ENCODE results near the gene TSHZ1. TPM values are rescaled to one million over a fixed set of nuclear protein-coding genes. Genes with fewer than 3 reads are reported as not detected.
A peak's percentile ranks its signal among the peaks of the same experiment; 100 is the strongest.
"Not testable (repeated sequence)": the region's sequence is repeated elsewhere in the genome, so short reads cannot be mapped to it uniquely, and the experiment has no call there.

The TSHZ1 gene
- polyA plus RNA-seq, 10 donors: 17.7 to 27.1 (median 23.7) TPM

DNA sequence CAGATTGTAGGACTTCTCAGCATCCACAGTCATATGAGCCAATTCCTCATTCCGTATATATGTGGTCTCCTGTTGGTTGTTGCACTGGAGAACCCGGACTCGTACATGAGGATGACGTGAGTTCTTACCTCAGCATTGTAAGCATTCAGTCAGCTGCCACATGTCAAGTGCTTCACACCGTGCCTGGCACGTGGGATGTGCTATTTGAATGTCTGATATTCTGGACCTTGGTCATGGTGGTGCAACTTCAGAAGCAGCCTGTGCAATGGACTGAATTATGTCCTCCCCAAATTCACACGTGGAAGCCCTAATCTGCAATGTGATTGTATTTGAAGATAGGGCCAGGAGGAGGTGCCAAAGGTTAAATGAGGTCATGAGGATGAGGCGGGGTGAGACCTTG is 33.7 kb upstream of the TSHZ1 start:
- DNase-seq: no peak

DNA sequence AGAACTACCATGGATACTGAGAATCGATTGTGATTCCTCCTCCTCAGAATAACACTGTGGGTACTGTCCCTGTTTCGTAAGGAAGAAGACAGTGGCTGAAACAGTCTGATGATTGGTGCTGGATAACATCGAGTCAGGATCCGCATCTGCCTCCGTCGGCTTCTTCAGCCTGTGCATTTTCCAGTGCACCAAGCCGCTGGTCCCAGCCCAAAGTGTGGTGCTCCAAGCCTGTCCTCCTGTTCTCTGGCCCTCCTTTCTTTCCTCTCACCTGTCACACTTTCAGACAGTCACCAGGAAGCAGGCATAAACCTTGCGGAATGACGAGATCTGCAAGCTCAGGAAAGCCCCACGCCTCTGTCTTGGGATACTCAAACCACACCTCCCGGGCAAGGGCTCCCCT is 32.2 kb upstream of the TSHZ1 start:
- DNase-seq: no peak

DNA sequence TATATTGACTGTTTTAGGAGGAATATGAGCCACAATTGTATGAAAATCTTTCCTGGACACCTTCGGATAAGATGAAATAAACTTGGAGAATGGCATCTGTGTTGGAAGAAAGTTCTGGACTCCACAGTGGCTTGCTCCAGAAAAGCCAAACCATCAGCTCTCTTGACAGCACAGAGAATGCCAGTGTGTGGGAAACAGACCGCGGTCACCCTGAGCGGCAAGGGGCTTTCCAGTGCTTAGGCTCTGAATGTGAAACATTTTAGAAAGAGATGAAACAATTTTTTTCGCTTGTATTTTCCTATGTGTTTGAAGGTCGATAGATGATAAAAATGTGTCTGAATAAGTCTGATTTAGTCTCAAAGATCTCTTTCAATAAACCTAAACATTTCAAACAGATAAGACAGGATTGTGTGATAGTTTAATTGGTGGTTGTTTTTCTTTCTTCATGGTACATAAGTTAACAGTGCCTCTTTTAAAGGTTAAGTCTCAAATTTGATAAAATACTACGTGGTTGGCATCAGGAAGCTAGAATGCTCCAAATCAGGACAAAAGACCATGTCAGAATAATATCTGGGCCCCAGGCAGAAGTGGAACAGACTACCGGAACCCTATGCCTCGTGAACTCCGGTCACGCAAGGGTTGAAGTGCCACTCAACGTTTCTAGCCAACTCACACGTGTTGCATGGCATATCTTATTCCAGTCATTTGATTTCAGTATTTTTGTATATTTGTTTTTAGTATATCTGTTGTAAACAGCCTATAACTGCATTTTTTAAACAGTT is 30.6 kb upstream of the TSHZ1 start:
- DNase-seq: no peak

DNA sequence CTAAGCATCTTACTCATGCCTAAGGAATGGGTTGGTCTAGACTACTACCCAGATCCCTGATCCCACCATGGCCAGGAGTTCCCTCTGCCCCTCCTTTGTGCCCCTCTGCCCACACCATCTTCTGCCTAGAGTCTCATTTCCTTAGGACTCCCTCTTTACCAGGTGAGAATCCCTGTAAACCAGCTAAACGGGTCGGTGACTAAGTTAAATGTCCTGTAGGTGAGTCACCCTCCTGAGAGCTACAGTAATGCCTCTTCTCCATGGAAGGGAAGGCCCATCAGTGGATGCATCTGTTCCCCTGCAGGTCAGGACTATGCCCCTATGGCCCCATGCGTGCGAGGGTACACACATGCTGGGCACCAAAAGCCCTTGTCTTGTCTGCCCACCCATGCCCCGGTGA is 27.1 kb upstream of the TSHZ1 start:
- no peak for DNase-seq

DNA sequence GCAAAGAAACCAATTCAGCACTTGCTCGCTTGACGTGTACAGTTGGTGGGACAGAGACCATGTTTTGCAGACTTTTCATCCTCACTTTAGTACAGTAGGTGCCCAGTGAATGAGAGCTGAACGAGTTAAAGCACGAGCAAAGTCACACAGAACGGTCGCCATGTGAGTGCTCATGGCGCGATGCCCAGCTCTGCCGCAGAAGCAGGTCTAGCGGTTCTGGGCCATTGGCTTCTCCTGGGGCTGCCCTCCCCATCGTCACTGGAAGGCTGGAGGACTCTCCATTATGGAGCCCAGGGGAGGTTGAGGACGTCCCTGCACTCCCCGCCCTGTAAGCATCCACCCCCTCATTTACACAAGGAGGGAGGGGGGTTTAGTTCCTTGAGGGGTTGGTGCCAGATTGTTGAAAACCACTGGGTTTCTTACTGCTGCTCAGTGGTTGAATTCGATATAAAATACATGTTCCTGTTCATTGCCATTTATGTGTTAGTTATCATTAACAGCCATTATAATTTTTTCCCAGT is 26.6 kb upstream of the TSHZ1 start:
- no peak for DNase-seq

DNA sequence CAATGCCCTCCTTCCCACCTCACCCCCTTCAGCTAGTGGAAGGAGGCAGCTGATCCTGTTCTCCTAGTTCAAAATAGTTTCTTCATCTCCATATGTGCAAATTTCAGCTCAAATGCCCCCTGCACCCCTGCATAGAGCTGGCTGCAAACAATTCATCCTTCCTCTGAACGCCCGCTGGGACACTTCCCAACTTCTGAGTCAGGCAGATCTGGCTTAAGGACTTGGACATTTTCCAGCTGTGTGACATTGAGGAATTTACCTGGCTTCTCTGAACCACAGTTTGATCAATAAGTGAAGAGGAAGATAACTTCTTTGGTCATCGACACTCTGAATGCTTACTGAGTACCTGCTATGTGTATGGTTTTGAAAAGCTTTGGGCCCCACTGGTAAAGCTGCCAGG is 25.1 kb upstream of the TSHZ1 start:
- DNase-seq: no peak

DNA sequence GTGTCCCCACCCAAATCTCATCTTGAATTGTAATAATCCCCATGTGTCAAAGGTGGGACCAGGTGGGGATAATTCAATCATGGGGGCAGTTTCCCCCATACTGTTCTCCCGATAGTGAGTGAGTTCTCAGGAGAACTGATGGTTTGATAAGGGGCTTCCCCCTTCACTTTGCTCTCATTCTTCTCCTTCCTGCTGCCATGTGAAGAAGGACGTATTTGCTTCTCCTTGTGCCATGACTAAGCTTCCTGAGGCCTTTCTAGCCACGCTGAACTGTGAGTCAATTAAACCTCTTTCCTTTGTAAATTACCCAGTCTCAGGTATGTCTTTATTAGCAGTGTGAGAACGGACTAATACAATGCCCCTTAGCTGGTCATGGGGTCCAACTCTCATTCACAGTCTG is 22.9 kb upstream of the TSHZ1 start:
- DNase-seq: not testable (repeated sequence)

DNA sequence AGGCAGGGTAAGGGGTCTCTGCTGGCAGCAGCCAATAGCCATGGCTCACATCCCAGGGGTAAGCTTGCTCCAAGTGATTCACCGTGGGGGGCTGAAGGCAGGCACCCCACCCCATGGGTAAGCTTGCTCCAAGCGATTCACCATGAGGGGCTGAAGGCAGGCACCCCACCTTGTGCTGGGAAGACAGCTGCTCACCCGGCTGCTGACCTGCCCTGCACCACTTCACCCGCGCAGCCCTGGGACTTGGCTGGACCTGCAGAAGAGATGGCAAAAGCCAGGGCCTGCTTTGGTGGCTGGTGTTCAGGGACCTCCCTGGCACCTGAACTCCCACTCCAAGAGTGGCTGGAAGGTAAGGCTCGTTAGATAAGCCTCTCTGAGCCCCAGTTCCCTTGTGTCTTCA is 20.9 kb upstream of the TSHZ1 start:
- no peak for DNase-seq

DNA sequence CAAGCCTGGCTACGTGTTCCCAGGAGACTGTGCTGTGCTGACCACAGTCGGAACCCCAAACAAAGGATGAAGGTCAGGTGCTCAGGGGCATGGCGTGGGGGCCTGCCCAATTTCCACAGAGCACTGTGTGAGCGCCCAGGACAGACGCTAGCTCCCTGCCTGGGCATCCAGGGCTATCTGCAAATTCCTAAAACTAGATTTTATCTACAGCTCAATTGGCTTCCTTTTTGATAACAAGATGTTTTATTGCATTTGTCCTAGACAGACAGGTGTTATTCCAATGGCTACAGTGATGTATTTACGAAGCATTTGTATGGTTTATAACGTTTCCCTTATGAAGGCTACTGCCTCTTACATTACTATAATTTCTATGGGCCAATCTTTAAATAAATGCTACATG is 17.7 kb upstream of the TSHZ1 start:
- DNase-seq: no peak

DNA sequence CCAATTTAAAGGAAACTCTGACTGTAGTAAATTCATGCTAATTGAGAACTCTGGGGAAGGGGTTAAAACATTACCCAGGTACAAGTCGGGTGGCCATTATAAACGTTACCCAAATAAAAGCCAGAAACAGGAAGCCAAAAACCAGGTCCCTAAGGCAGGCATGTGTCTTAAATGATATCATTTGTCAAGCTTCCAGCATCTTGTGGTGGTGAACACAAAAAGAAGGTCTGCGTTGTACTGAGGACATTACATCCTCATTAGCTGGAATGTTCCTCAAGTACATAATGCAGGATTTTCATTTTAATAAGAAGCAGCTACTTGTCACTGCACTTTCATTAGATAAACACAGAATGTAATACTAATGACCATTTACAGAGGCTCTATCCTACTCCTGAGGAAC is 12.6 kb upstream of the TSHZ1 start:
- DNase-seq: peak in 1 of 3 donors; percentile 67

DNA sequence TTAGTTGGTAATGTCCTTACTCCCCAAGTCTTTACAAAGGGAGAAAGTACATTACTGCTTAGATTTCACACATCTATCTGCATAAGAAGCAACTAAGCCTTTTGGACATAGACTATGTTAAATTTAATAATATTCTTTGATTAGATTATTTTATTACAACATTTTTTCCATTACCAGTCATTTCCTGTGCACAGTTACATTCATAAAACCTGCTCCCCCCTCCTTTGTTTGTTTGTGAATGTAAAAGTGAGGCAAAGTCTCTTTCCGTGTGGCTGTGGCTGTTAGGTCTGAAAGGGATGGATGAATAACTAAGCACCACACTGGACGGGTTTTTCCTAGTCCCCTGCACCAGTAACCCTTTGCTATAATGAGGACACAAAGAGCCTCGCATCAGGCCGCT is 11.3 kb upstream of the TSHZ1 start:
- peak in 1 of 3 donors; percentile 43 for DNase-seq

DNA sequence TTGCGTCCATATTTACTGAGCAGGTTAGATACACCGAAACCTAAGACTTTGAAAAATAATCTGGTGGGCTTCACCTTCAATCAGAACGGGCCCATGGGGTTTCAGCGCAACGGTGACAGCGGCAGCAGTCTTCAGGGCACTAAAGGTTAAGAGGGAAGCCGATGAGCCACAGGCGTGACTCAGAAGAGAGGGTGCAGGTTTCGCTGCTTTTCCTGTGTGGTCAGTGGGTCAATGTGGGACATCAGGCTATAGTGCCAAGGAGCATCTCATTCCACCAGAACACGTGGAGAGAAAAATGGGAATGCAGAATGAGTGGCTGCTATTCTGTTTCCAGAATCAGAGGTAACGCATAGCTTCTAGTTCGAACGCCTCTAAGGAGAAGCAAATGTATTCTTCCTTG is 10.5 kb upstream of the TSHZ1 start:
- no peak for DNase-seq

DNA sequence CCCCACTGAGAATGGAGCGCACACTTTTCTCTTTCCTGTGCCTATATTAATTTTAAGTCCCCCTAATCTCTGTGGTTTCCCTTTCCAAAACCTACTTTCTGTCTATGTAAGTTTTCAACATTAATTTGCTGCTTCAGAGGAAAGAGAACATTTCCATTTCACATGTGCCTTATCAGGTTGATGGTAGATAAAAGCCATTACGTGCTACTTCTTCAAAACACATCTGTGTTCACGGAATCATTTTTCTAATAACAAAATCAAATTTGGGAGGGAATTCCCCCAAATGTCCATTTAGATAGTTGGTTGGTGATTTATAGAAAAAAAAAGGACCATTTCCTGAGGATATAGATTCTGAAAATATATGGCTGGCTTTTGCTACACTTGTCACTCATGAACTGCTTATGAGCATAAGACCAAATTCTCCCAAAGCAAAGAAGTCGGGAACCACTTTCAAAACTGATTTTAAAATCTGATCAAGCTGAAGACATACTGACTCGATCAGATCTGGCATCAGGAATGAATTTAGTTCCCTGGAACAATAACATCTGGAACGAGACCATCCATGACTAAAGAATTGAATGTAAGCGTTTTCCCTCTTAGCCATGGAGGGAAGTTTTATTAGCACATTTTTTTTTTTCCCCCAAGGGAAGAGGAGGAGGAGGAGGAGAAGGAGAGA is 9.9 kb upstream of the TSHZ1 start:
- DNase-seq: peak in 1 of 3 donors; percentile 83

DNA sequence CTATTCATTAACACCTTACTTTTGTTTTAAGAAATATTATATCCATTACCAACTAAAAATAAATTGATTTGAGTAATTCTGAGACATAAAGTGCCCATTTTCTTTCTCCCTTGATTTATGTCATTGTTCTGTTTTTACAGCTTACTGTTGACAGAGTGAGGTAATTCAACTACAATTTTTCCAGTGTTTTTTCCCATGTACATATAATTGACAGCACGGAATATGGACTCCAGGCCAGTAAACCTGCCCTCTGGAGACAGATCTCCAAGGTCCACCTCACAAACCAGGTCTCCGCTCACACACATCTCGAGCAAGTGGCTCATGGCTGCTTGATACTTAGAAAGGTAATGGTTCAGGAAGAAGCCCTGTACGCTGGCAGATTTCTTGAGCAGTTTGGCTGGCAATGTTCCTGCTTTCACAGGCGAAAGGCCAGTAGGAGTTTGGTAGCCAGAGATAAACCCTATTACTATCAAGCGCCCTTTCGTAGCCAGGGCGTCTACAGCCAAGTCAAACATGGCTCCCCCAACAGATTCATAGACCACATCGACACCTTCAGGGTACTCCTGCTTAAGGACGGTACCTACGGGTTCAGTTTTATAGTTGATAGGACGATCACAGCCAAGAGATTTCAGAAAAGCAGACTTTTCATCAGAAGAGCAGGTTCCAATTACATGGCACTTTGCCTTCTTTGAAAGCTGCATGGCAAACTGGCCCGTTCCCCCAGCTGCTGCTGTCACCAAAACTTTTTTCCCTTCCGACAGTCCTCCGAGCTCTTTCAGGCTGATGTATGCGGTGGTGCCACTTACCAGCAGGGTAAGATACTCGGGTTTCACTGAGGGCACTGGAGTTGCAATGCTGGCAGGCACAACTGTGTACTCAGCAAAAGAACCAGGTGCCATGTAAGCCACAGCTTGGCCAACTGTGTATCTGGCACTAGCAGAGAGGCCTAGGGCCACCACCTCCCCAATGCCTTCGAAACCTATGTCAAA is 9.0 kb upstream of the TSHZ1 start:
- DNase-seq: peak in 2 of 3 donors; percentile 69 to 80

DNA sequence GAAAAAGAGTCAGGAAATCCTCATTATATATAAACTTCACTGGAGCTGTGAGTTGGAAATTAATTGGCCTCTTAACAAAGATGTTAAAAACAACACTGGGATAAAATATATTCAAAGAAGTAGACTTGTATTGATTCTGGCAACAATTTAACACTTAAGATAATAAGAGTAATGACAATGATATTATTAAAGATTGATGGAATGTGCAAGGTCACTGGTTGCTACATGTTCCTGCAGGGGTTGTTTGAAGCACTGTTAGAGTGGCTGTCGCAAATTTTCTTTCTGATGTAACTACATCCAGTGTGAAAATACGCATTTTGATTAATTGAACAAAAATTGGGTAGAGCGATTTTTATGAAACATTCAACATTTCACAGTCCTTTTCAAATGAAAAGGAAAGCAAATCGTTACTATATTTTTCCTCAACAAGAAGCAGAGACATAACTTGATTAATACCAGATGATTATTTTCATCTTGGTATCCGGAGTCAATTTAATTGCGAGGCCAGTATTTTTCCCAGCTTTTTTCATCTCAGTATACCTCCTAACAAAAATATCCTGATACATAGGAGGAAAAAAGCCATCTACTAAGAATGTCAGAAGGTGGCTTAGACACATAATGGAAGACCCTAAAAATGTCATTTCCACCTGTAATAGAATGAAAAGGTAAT is 7.8 kb upstream of the TSHZ1 start:
- peak in 1 of 3 donors; percentile 61 for DNase-seq

DNA sequence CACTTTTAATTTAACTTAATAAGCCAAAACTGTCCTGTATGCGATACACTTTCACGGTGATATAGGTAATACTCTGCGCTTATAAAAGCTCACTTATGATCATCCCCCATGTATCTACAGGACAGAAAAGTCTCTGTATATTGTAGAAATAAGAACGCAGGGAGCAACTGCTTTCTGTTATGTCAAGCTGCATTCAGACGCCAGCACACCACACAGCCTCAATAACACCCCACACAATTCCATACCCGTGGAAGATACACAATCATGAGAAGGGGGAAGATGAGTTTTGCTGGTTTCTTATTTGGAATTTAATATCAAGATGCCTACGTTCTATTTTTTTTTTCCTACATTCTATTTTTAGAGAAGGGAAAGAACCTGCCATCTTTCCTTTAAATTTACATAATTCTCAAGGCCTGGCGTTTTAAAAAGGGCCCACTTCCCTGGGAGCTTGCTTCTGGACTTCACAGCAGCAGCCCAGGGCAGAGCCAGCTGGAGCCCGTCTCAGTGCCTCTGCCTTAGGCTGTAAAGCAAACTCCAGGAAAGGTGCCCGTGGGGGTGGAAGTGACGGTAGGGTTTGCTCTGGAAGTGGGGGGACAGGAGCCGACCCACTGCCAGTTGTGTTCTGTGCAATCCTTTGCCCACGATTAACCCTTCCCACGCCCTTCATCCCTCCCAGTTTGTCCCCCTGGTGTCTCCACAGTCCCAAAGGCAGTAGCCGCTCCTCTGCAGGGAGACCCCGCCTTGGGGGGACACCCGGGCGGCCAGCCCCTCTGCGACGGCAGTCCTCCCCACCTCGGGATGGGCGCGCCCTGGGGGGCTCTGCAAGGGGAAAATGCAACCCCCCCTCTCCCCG is 7.0 kb upstream of the TSHZ1 start:
- peak in 1 of 3 donors; percentile 75 for DNase-seq

DNA sequence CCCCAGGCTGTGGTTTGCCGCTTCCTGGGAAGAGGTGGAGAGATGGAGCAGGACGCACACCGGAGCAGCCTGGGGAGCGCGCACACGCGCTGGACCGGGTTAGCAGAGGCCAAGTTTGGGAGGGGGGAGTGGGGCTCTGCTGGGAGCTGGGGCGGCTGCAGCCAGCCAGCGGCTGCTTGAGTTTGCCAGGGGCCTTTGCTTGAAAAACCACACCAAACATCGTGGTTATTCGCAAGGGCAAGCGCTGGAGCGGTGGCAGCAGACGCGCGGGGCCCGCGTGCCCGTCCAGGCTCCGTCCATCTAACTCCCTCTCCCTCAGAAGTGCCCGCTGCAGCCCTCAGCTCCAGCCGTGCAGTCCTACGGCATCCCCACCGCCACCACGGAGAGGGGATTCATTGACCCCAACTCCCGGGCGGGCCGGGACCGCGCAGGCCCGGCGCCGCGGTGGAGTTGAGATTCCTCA is 6.3 kb upstream of the TSHZ1 start:
- peak in 1 of 3 donors; percentile 85 for DNase-seq

DNA sequence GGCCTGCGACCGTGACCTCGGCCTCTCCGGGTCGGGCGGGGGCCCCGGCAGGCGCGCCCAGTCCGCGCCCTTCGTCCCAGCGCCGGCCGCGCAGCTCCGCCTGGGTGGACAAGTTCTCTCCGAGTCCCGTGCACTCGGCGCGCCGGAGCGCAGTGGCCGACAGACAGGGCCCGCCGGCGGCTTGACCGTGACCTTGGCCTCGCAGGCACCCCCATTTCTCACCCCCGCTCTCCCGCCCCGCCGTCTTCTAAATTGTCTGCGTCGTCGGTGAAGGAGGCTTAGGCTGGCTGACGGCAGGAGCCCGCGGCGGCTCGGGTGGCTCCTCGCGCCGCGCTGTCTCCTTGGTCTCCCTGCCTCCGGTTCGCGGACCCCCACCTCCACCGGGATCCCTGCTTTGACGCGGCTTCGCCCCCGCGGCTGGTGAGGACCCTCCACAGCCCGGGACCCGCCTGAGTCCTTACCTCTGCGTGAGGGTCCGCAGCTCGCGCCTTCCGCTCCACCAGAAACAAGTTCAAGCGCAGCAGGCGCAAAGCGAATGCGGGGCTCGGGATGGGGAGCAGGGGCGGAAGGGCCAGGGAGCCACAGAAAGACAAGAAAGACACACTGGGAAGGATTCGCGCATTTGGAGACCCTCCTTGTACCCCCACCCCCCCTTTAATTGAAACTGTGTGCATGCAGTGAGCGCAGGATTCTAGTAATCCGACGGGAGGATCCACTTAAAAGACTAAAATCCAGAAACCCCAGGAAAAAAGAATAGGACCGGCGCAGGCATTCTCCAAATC is 5.7 kb upstream of the TSHZ1 start:
- peak in 1 of 3 donors; percentile 83 for DNase-seq

DNA sequence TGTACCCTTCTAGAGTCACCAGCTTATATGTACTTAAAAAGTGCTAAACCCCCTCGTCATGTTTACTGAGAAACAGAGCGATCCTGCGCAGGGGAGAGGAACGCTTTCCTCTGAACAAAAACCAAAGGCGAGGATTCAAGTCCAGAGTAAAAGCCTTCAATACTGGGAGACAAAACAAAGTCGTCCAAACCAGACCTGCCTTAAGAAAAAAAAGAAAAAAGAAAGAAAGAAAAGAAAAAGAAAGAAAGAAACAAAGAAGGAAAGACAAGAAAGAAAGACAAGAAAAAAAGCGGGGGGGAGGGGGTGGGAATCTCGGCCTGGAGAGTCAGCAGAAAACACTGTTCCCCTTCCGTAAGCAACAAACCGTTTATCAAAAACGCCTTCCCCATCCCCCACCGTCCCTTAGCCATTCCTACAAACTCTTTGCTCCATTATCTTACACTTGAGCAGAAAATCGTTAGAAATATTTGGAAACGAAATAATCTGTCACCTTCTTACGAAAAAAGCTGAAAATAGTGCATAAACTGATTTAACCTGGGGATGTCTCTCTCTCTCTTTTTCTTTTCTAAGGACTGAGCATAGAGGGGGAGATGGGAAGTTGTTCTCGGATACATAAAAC is 5.0 kb upstream of the TSHZ1 start:
- peak in 1 of 3 donors; percentile 80 for DNase-seq
